HepG2 (cell line): ENCODE measurements around the gene PRIM2. TPM values are rescaled to one million over a fixed set of nuclear protein-coding genes. Genes with fewer than 3 reads are reported as not detected.

Experiments
- CHCHD3 ChIP-seq: sonication (generic); formaldehyde crosslinking; IDR thresholded peaks from 2 replicates; pipeline ENCODE4 v1.8.0; 2022; ENCODE audit warnings: mild to moderate bottlenecking, missing genetic modification reagents, moderate library complexity
- ELF1 ChIP-seq: sonication (generic); formaldehyde crosslinking; IDR thresholded peaks from 2 replicates; pipeline ENCODE4 v1.4.0; 2020; ENCODE audit warnings: missing genetic modification reagents
- FOXJ3 ChIP-seq: sonication (generic); formaldehyde crosslinking; IDR thresholded peaks from 2 replicates; pipeline ENCODE4 v1.4.0; 2020; ENCODE audit warnings: missing genetic modification reagents, mild to moderate bottlenecking, borderline replicate concordance
- FOXK2 ChIP-seq: fragments of 450-650 bp; IDR thresholded peaks from 2 replicates; pipeline ENCODE4 v1.6.1; 2016
- HDAC1 ChIP-seq: sonication (generic); formaldehyde crosslinking; IDR thresholded peaks from 2 replicates; pipeline ENCODE4 v1.5.1; 2020; ENCODE audit warnings: mild to moderate bottlenecking, missing genetic modification reagents
- MED1 ChIP-seq: sonication (generic); formaldehyde crosslinking; IDR thresholded peaks from 2 replicates; pipeline ENCODE4 v1.4.0; 2020; ENCODE audit warnings: missing genetic modification reagents
- MEIS2 ChIP-seq: sonication (generic); formaldehyde crosslinking; IDR thresholded peaks from 2 replicates; pipeline ENCODE4 v1.9.0; 2021; ENCODE audit warnings: mild to moderate bottlenecking, missing genetic modification reagents
- MYPOP ChIP-seq: sonication (generic); formaldehyde crosslinking; IDR thresholded peaks from 2 replicates; pipeline ENCODE4 v1.8.1; 2023; ENCODE audit warnings: mild to moderate bottlenecking, moderate library complexity, missing genetic modification reagents
- TAF1 ChIP-seq: sonication (generic); formaldehyde crosslinking; IDR thresholded peaks from 2 replicates; pipeline ENCODE4 v1.4.0; 2020; ENCODE audit warnings: missing genetic modification reagents
- TMF1 ChIP-seq: sonication (generic); formaldehyde crosslinking; IDR thresholded peaks from 2 replicates; pipeline ENCODE4 v1.8.1; 2022; ENCODE audit warnings: low read depth, missing genetic modification reagents
- ZFP37 ChIP-seq: sonication (generic); formaldehyde crosslinking; IDR thresholded peaks from 2 replicates; pipeline ENCODE4 v1.4.0; 2020; ENCODE audit warnings: missing genetic modification reagents, borderline replicate concordance
- ZSCAN21 ChIP-seq: sonication (generic); formaldehyde crosslinking; IDR thresholded peaks from 2 replicates; pipeline ENCODE4 v1.8.0; 2022; ENCODE audit warnings: mild to moderate bottlenecking, missing genetic modification reagents, moderate library complexity, borderline replicate concordance
- ZSCAN22 ChIP-seq: sonication (generic); formaldehyde crosslinking; IDR thresholded peaks from 2 replicates; pipeline ENCODE4 v1.4.0; 2020; ENCODE audit warnings: mild to moderate bottlenecking, missing genetic modification reagents
- polyA plus RNA-seq, 8 experiments: library from polyadenylated mRNA; depleted of rRNA in 3 of 8; stranded (reverse) in 7 of 8; unstranded in 1 of 8; fragments of >200 nt; fragmentation: Illumina TruSeq in 4 of 8; extraction: Trizol in 4 of 8; gene quantifications; 2 replicates each; pipeline versions ENCODE4 v1.2.1 to v1.2.3, GENCODE V29; 2011 to 2016; ENCODE audit warnings: low read depth in 4 of 8, missing spikeins in 1 of 8, mixed read lengths in 1 of 8; ENCODE audit not compliant: insufficient read depth in 1 of 8
- total RNA-seq, 5 experiments: library from RNA; depleted of rRNA; stranded (reverse); fragments of >200 nt; fragmentation: Illumina TruSeq; extraction: Trizol; gene quantifications; 2 replicates each; pipeline ENCODE4 v1.2.3, GENCODE V29; 2016; ENCODE audit warnings: low read depth in 1 of 5
- TF ChIP-seq, protein P1 (sequence below): sonication (generic); formaldehyde crosslinking; IDR thresholded peaks from 2 replicates; pipeline ENCODE4 v1.4.0; 2020; ENCODE audit warnings: missing genetic modification reagents, borderline replicate concordance
- TF ChIP-seq, protein P2 (sequence below): sonication (generic); formaldehyde crosslinking; IDR thresholded peaks from 2 replicates; pipeline ENCODE4 v1.4.0; 2020; ENCODE audit warnings: mild to moderate bottlenecking, missing genetic modification reagents, borderline replicate concordance
- TF ChIP-seq, protein P3 (sequence below), 2 experiments: sonication (generic) in 1 of 2; formaldehyde crosslinking in 1 of 2; IDR thresholded peaks; 2 replicates each; pipeline versions ENCODE4 v1.5.1 to v1.6.1; 2011 to 2020; ENCODE audit warnings: borderline replicate concordance in 1 of 2, low read depth in 1 of 2, low read length in 1 of 2, mild to moderate bottlenecking in 1 of 2, missing genetic modification reagents in 1 of 2, moderate library complexity in 1 of 2

PRIM2 gene
- total and polyA plus RNA-seq, 2 of the 13 experiments (the other 11 are each of a cell fraction or from before 2014, with no cell fraction given): 8.0 to 52.7 TPM

- TF ChIP-seq, protein P1, sequence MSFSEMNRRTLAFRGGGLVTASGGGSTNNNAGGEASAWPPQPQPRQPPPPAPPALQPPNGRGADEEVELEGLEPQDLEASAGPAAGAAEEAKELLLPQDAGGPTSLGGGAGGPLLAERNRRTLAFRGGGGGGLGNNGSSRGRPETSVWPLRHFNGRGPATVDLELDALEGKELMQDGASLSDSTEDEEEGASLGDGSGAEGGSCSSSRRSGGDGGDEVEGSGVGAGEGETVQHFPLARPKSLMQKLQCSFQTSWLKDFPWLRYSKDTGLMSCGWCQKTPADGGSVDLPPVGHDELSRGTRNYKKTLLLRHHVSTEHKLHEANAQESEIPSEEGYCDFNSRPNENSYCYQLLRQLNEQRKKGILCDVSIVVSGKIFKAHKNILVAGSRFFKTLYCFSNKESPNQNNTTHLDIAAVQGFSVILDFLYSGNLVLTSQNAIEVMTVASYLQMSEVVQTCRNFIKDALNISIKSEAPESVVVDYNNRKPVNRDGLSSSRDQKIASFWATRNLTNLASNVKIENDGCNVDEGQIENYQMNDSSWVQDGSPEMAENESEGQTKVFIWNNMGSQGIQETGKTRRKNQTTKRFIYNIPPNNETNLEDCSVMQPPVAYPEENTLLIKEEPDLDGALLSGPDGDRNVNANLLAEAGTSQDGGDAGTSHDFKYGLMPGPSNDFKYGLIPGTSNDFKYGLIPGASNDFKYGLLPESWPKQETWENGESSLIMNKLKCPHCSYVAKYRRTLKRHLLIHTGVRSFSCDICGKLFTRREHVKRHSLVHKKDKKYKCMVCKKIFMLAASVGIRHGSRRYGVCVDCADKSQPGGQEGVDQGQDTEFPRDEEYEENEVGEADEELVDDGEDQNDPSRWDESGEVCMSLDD (CRISPR knock-in tag): no peak
- TF ChIP-seq, protein P2, sequence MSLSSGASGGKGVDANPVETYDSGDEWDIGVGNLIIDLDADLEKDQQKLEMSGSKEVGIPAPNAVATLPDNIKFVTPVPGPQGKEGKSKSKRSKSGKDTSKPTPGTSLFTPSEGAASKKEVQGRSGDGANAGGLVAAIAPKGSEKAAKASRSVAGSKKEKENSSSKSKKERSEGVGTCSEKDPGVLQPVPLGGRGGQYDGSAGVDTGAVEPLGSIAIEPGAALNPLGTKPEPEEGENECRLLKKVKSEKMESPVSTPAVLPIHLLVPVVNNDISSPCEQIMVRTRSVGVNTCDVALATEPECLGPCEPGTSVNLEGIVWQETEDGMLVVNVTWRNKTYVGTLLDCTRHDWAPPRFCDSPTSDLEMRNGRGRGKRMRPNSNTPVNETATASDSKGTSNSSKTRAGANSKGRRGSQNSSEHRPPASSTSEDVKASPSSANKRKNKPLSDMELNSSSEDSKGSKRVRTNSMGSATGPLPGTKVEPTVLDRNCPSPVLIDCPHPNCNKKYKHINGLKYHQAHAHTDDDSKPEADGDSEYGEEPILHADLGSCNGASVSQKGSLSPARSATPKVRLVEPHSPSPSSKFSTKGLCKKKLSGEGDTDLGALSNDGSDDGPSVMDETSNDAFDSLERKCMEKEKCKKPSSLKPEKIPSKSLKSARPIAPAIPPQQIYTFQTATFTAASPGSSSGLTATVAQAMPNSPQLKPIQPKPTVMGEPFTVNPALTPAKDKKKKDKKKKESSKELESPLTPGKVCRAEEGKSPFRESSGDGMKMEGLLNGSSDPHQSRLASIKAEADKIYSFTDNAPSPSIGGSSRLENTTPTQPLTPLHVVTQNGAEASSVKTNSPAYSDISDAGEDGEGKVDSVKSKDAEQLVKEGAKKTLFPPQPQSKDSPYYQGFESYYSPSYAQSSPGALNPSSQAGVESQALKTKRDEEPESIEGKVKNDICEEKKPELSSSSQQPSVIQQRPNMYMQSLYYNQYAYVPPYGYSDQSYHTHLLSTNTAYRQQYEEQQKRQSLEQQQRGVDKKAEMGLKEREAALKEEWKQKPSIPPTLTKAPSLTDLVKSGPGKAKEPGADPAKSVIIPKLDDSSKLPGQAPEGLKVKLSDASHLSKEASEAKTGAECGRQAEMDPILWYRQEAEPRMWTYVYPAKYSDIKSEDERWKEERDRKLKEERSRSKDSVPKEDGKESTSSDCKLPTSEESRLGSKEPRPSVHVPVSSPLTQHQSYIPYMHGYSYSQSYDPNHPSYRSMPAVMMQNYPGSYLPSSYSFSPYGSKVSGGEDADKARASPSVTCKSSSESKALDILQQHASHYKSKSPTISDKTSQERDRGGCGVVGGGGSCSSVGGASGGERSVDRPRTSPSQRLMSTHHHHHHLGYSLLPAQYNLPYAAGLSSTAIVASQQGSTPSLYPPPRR (CRISPR knock-in tag): 0 out of 2 replicates have a peak, but pooled peaks have one; percentile 46
- TF ChIP-seq FOXK2 (no peak), FOXJ3 (CRISPR knock-in tag) (no peak), ZSCAN22 (CRISPR knock-in tag) (0 out of 2 replicates have a peak, but pooled peaks have one; percentile 39), TMF1 (CRISPR knock-in tag) (peak; percentile 71; the same call in 1 of the 2 replicates), ZFP37 (no peak), ELF1 (CRISPR knock-in tag) (peak; percentile 95), HDAC1 (CRISPR knock-in tag) (peak; percentile 99), TAF1 (CRISPR knock-in tag) (peak; percentile 78), MEIS2 (CRISPR knock-in tag) (0 out of 2 replicates have a peak, but pooled peaks have one; percentile 26), MED1 (CRISPR knock-in tag) (0 out of 2 replicates have a peak, but pooled peaks have one; percentile 25), ZSCAN21 (peak; percentile 31; the same call in 1 of the 2 replicates), CHCHD3 (no peak), MYPOP (CRISPR knock-in tag) (peak; percentile 80; the same call in 1 of the 2 replicates)
- TF ChIP-seq, protein P3, sequence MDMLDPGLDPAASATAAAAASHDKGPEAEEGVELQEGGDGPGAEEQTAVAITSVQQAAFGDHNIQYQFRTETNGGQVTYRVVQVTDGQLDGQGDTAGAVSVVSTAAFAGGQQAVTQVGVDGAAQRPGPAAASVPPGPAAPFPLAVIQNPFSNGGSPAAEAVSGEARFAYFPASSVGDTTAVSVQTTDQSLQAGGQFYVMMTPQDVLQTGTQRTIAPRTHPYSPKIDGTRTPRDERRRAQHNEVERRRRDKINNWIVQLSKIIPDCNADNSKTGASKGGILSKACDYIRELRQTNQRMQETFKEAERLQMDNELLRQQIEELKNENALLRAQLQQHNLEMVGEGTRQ (IDR thresholded peaks at IDR 0.05; ENCODE audit: low read depth, low read length): no peak
- TF ChIP-seq, protein P3 (CRISPR knock-in tag; IDR thresholded peaks at IDR 0.05; ENCODE audit: borderline replicate concordance): no peak
Measured at GRCh38 chr6:57317060-57317943, at the start of gene PRIM2 (continued).
